Measurements from ENCODE around the gene TENM3. TPM values are rescaled to one million over a fixed set of nuclear protein-coding genes. Genes with fewer than 3 reads are reported as not detected.

The TENM3 gene
- total RNA-seq, 4 donors from 2014 or later = 3.4 to 9.8 (median 6.9) TPM

DNA sequence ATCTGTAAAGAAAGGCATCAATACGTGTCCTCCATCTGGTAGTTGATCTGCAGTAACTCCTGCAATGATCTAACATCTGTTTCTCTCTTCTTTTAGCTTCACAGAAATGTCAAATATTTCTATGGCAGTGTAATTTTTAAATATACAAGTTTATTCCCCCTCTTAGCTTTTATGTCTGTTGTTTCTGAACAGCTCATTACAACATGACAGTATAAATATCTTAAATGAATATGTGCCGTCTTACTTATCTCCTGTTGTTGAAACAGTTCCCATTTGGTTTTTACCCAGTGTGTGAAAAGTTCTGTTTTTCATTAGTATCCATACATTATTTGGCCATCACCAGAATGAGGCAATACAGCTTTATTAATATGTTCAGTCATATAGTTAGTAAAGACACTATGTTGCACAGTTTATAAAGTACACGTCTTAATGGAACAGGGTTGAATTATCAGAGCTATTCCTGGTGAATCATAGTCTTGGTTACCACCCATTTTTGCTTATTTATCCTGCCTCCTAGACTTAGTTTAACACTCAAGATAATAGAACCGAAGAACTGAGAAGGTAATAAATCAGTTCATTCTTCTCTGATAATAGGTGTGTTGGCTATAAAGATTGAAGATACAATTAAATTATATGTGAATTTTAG, 321.6 kb downstream of the TENM3 start:
- Histone ChIP-seq H3K9me3 (no peaks in the 10 kb centered on the region), H3K4me3 (no peak overlapping the region), H3K4me1 (no peaks in the 10 kb centered on the region), H3K27ac (no peak overlapping the region), H3K27me3 (no peaks in the 10 kb centered on the region), H3K36me3 (no peaks in the 10 kb centered on the region)
- WGBS, 2 donors (ENCODE audit: low coverage in 1 of 2) = 44 to 56% methylated on average over 4 of the region's 4 CpGs
- in situ Hi-C loops (cut with MboI; ENCODE audit: low pct_ligation_motif_present in 1 of 4, low pct_unique_long_range_greater_than_20kb in 1 of 4, low sequenced_read_pairs in 3 of 4) = no loop called here
- no peak for TF ChIP-seq POLR2A (IDR thresholded peaks at IDR 0.05)
- no peak for TF ChIP-seq POLR2AphosphoS5 (IDR thresholded peaks at IDR 0.05)
- TF ChIP-seq, protein P1, sequence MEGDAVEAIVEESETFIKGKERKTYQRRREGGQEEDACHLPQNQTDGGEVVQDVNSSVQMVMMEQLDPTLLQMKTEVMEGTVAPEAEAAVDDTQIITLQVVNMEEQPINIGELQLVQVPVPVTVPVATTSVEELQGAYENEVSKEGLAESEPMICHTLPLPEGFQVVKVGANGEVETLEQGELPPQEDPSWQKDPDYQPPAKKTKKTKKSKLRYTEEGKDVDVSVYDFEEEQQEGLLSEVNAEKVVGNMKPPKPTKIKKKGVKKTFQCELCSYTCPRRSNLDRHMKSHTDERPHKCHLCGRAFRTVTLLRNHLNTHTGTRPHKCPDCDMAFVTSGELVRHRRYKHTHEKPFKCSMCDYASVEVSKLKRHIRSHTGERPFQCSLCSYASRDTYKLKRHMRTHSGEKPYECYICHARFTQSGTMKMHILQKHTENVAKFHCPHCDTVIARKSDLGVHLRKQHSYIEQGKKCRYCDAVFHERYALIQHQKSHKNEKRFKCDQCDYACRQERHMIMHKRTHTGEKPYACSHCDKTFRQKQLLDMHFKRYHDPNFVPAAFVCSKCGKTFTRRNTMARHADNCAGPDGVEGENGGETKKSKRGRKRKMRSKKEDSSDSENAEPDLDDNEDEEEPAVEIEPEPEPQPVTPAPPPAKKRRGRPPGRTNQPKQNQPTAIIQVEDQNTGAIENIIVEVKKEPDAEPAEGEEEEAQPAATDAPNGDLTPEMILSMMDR (IDR thresholded peaks at IDR 0.05) = no peak
- no peak for TF ChIP-seq EP300 (IDR thresholded peaks at IDR 0.05; ENCODE audit: low read depth)
- intact Hi-C loops (cut with DNase I; ENCODE audit: low total_unique reads) = no loop called here
- no peak for DNase-seq

DNA sequence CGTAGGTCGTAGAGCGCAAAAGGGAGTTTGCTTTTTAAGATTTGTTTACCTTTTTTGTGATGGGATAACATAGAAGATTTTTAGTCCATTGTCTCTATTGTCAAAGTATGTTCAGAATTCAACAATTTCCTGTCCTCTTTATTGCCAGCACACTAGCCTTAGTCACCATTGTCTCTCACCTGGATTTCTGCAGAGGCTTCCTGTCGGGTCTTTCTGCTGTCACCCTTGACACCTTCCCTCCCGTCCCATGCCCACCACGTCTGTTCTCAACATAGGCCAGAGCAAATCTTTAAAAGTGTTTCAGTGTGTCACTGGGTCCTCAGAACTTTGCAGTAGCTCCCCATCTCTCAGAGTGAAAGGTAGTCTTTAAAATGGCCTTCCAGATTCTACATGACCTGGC, 323.9 kb downstream of the TENM3 start:
- WGBS, 2 donors (ENCODE audit: low coverage in 1 of 2) = 69 to 75% methylated on average over 6 of the region's 6 CpGs
- Histone ChIP-seq H3K36me3 (no peaks in the 10 kb centered on the region), H3K4me1 (no peaks in the 10 kb centered on the region), H3K4me3 (no peak overlapping the region), H3K27ac (no peak overlapping the region), H3K27me3 (no peaks in the 10 kb centered on the region), H3K9me3 (no peaks in the 10 kb centered on the region)
- intact Hi-C loops (cut with DNase I; ENCODE audit: low total_unique reads) = no loop called here
- TF ChIP-seq POLR2AphosphoS5 (IDR thresholded peaks at IDR 0.05) (no peak), EP300 (IDR thresholded peaks at IDR 0.05; ENCODE audit: low read depth) (no peak), POLR2A (IDR thresholded peaks at IDR 0.05) (no peak)
- TF ChIP-seq, protein P1 (IDR thresholded peaks at IDR 0.05) = no peak
- in situ Hi-C loops (cut with MboI; ENCODE audit: low pct_ligation_motif_present in 1 of 4, low pct_unique_long_range_greater_than_20kb in 1 of 4, low sequenced_read_pairs in 3 of 4) = no loop called here
- DNase-seq = no peak

DNA sequence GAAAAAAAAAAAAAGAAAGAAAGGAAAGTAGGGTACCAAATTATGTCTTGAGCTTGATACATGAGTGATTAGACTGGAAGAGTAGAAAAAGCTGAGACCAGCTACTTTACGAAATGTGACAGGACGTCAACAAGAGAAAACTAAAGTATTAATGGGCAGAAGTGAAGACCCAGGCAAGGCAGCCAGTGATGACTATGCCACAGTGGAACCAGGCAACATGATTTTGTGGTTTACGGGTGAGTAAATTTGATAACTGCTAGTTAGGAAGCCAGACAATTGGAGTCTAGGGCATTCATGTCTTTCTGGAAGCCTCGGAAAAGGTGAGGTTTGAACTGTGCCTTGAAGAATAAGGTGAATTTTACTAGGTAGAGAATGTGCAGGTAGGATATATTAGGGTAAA, 326.4 kb downstream of the TENM3 start:
- intact Hi-C loops (cut with DNase I; ENCODE audit: low total_unique reads) = no loop called here
- TF ChIP-seq POLR2AphosphoS5 (IDR thresholded peaks at IDR 0.05) (no peak), EP300 (IDR thresholded peaks at IDR 0.05; ENCODE audit: low read depth) (no peak), POLR2A (IDR thresholded peaks at IDR 0.05) (no peak)
- TF ChIP-seq, protein P1 (IDR thresholded peaks at IDR 0.05) = no peak
- Histone ChIP-seq H3K27ac (no peak overlapping the region), H3K4me3 (no peak overlapping the region), H3K4me1 (no peaks in the 10 kb centered on the region), H3K9me3 (no peaks in the 10 kb centered on the region), H3K36me3 (no peaks in the 10 kb centered on the region), H3K27me3 (peaks cover 2% of the 10 kb centered on the region)
- in situ Hi-C loops (cut with MboI; ENCODE audit: low pct_ligation_motif_present in 1 of 4, low pct_unique_long_range_greater_than_20kb in 1 of 4, low sequenced_read_pairs in 3 of 4) = no loop called here
- 87 to 93% methylated on average over 2 to 4 of the region's 4 CpGs for WGBS, 2 donors (ENCODE audit: low coverage in 1 of 2)
- no peak for DNase-seq

DNA sequence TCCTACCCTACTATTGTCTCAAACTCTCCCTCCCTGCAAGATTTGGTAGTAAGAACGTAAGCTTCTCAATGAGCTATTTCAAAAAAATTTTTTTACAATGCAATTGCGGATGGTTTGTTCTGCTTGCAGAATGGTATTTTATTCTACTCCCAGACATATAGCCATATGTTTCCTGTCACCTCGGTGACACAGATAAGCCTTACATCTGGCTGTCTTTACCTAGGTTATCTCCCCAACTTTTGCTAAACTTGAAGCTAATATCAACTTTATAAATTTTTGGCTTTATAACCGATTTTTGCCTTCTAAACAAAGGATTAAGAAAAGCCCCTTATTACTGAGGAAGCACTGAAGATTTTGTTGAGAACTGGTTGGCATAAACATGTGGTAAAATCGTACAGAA, 331.5 kb downstream of the TENM3 start:
- H3K27me3 ChIP-seq = peaks cover 24% of the 10 kb centered on the region
- H3K4me3 ChIP-seq = no peak overlapping the region
- no peak for DNase-seq
- H3K36me3 ChIP-seq = no peaks in the 10 kb centered on the region
- H3K9me3 ChIP-seq = no peaks in the 10 kb centered on the region
- in situ Hi-C loops (cut with MboI; ENCODE audit: low pct_ligation_motif_present in 1 of 4, low pct_unique_long_range_greater_than_20kb in 1 of 4, low sequenced_read_pairs in 3 of 4) (no loop called here), intact Hi-C loops (cut with DNase I; ENCODE audit: low total_unique reads) (no loop called here)
- TF ChIP-seq EP300 (IDR thresholded peaks at IDR 0.05; ENCODE audit: low read depth) = no peak
- WGBS, 2 donors (ENCODE audit: low coverage in 1 of 2) = 52 to 58% methylated on average over 5 of the region's 5 CpGs
- H3K27ac ChIP-seq = no peak overlapping the region
- no peaks in the 10 kb centered on the region for H3K4me1 ChIP-seq

DNA sequence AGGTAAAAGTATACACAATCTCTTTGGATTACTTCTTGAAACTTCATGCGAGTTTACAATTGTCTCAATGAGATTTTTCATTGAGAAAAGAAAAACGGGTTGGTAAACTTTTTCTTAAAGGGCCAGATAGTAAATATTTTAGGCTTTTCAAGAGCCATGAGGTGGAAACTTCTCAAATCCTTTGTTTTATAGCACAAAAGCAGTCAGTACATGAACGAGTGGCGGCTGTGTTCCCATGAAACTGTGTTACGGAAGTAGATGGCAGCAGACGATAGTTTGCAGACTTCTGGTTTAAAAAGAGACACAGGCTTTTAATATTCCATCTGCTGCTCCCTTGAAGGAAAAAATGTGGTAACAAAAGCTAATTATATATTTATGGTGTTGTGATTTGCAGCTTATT, 332.0 kb downstream of the TENM3 start:
- 45 to 56% methylated on average over 6 of the region's 6 CpGs for WGBS, 2 donors (ENCODE audit: low coverage in 1 of 2)
- no peaks in the 10 kb centered on the region for H3K36me3 ChIP-seq
- no peaks in the 10 kb centered on the region for H3K4me1 ChIP-seq
- no peaks in the 10 kb centered on the region for H3K9me3 ChIP-seq
- intact Hi-C loops (cut with DNase I; ENCODE audit: low total_unique reads) (no loop called here), in situ Hi-C loops (cut with MboI; ENCODE audit: low pct_ligation_motif_present in 1 of 4, low pct_unique_long_range_greater_than_20kb in 1 of 4, low sequenced_read_pairs in 3 of 4) (no loop called here)
- TF ChIP-seq POLR2AphosphoS5 (IDR thresholded peaks at IDR 0.05) (no peak), EP300 (IDR thresholded peaks at IDR 0.05; ENCODE audit: low read depth) (no peak), POLR2A (IDR thresholded peaks at IDR 0.05) (no peak)
- TF ChIP-seq, protein P1 (IDR thresholded peaks at IDR 0.05) = no peak
- H3K4me3 ChIP-seq = no peak overlapping the region
- peaks cover 24% of the 10 kb centered on the region for H3K27me3 ChIP-seq
- H3K27ac ChIP-seq = peak overlapping the region in 1 of 4 donors; percentile 11
- DNase-seq = no peak
